NOMO-1 treated with DMSO at 0.1 percent for 48 hours (cell line): ENCODE data around the gene DCLK3.

ENCODE experiments used
- DNase-seq: peaks from one replicate; lab custom pipeline; 2025; ENCODE audit not compliant: unreplicated experiment; lab: John Stamatoyannopoulos, UW

DCLK3 gene

DNA sequence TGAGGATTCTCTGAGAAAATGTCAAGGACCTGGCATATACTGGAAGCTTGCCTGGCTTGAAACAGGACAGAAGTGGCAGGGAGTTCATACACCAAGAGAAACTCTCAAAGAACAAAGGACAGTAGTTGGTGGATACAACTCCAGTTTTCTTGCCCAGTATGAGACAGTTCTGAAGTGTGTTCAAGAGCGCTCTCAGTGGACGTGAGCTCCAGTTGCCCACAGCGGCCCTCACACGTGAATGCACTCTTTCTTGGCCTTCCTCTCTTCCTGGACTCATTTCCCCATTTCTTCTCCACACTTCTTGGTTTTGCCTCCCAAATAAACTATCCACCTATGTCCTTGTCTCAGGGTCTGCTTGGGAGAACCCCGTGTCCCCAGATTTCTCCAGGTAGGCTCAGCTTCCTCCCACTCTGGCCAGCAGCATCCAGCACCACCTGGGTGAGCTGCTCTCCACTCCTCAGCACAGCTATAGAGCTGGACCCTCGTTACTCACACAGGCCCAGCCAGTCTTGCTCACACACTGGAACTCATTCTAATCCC is 54.5 kb downstream of the DCLK3 start:
- no peak for DNase-seq

DNA sequence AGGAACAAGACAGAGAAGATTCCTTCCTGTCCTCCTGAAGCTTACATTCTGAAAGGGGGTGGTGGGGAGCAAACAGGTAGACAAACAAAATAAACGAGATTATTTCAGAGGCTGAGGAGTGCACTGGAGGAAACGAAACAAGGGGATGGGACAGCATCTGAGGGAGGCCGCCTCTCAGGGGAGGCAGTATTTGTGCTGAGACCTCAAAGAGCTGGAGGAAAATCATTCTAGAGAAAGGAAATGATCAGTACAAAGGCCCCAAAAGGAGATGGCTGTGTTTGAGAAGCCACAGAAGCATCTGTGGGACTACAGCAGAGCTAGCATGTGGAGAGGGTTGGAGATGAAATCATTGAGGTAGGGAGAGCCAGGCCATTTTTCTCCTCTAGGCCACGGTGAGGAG is 55.1 kb downstream of the DCLK3 start:
- no peak for DNase-seq

DNA sequence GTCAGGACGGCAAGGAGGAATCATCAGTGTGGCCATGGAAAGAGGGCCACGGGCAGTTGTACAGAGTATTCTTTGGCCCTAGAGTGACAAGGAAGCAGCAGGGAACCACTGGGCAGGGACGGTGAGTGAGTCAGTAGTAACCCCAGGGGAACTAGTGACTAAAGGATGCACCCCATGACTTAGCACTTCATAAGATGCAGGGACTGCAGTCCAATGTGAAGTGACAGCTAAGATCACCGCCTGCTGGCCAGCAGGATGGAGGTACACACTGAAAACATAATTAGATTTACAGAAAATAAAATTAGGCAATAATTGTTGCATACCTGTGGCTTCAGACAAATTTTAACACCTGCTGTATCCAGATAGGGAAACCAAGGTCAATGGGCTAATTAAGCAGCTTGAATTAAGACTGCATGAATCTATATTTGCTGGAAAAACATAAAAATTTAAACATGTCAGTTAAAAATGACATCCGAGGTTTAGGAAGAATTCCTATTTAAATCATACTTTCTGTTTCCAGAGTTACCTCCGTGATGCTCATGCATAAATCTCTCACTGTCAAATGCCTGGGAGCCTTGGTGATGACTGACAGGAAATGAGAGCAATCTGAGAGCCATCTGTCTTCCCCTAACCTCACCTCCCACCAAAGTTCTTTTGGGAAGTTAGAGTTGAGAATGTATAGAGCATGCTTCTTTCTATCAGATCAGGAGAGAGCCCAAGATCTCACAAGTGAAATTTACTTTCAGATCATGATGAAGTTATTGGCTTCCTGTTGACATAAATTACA is 56.5 kb downstream of the DCLK3 start:
- DNase-seq: peak; percentile 39

DNA sequence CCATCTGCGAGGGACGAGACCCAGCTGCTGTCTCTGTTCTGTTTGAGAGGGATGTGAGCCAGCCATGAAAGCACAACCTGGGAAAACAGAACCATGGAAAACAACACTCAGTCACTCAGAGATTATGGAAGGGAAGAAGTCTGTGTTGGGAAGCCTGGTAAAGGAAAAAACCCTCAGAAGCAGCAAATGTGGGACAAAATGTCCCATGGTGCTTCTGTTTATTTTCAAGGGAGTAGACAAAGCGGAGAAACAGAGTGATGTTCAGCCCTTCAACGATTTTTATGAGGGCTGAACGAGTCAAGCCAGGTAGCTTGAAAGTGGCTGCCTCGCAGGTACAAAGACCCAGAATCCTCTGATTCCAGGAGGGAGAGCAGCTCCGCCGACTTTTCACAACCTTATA is 59.3 kb downstream of the DCLK3 start:
- no peak for DNase-seq

DNA sequence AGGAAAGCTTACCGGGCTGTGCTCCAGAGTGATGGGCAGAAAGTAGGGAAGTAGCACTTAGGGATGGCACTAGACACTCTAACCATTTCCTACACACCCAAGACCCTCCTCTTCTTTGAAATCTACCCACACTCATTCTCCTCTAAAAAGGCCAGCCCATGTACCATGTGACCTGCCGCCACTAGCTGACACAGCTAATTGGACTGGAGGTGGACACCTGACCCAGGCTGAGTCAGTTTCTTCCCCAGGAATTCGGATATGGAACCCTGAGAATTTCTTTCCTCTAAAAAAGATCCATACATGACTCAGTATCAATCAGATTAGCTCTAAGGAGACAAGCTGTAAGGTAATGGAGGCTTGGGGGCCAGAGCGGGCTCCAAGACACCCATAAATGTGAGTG is 60.1 kb downstream of the DCLK3 start:
- no peak for DNase-seq

DNA sequence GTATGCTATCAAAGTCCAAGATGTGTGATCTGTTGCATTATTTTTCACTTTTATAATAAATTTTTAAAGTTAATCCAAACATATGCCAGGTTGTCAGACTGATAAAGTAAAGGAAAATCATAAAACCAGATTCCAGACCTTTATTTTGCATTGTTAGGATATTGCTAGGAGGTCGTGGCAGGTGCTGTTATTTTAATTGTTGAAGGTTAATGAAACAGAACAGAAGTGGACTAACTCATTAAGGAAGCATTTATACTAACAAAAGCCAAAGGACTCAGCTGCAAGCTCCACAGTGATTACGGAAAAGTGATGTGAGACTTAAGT is 63.1 kb downstream of the DCLK3 start:
- DNase-seq: no peak

DNA sequence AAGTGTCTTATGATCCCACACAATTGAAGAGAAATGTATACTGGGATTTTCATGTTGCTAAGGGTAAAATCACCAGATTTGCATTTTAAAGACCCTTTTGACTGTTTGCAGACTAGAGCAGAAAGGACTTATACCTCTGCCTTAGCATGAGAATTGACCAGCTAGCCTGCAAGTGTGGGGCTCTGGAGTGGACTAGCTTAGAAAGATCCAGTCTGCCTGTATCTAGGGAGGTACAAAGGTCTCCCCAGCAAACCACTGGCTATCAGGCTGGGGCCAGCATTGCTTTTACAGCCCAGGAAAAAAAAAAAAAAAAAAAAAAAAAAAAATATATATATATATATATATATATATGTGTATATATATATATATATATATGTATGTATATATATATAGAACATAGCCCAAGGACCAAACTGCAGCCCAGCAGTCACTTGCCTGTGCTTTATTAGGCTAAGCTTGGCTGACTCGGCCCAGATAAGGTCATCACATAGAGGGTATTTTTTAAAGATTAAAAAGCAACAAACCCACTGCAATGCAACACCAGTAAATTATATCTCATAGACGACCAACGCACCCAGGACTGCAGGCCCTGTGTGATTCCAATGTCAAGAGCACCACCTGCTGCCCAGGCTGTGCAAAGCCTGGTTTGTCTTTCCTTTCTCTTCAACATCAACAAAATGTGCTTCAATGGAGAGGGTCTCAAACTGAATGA is 63.7 kb downstream of the DCLK3 start:
- DNase-seq: peak; percentile 69

DNA sequence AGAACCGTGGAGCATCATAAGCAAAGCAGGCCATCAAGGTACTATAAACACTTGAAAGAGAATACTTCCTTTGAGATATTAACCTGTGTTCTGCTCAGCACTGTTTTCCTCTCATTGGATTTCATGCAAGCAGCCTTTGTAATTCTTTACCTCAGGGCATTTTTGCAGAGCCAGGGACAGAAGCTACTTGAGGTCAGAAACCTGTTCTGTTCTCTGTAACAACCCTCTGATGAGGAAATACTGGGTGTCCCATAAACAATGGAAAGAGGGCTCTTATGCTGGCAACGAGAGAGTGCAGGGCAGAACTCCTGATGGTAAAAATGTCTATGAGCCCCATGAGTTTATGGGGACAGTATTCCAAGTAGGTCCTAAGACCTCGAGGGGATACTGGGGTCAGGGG is 66.0 kb downstream of the DCLK3 start:
- no peak for DNase-seq

DNA sequence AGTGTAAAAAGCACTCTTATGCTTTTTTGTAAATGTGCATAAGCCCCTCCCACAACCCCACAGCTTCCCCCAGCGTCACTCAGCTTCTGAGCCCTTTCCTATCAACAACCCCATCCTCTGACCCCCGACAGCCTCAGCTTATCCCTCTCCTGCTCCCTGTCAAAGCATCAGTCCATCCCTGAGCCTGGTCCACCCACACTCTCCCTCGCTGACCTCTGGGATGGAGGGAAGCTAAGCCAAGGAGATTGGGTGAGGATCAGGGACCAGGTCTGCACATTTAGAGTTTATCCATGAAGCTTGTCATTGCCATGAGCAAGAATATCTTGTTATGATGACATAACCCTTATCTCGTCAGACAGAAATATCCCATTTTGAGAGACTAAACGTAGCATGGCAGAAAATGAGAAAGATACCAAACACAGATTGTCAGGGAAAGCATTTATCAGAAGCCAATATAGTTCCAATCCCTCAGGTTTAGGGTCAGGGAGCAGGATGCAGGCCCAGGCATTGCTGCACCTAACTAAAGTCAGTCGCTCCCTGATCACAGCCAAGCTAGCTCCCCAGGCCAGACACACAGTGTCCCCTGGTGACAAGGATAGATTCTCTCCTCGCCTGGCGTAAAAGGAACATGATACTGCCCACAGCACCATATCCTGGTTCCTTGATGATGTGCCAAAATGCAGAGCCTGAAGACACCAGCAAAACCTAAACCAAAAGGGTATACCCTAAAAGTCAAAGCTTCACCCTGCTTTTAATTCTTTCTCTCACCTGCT is 66.9 kb downstream of the DCLK3 start:
- DNase-seq: no peak

DNA sequence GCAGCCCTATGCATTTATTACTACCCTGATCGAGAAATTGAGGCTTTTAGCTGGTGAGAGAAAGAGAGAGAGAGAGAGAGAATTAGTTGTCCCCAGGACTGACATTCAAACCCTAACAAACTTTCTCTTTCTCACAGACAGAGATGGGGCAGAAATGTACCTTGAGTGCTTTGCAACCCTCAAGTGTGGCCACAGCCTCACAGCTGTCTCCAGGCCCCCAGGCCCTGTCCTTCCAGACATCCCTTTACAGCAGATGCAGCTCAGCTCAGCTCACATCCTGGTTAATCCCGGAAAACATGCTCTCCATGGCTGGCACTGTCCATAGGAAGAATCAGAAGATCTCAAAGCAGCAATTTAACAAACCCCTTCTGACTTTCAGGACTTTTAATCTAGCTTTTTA is 67.6 kb downstream of the DCLK3 start:
- DNase-seq: no peak

DNA sequence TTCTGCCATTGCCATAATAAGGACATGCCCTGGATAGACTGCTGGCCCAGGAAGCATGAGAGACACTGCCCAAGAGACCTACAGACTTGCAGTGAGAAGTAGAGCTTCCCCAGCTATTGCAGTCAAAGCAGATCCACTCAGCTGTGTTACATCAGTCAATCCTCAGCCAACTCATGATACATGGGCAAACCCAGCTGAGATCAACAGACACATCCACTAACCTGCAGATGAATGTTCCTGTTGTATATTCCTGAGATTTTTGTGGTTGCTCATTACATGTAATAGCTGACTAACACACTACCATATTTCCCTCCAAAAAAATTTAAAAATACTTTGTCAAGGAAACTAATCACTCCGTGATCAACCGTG is 68.6 kb downstream of the DCLK3 start:
- no peak for DNase-seq

DNA sequence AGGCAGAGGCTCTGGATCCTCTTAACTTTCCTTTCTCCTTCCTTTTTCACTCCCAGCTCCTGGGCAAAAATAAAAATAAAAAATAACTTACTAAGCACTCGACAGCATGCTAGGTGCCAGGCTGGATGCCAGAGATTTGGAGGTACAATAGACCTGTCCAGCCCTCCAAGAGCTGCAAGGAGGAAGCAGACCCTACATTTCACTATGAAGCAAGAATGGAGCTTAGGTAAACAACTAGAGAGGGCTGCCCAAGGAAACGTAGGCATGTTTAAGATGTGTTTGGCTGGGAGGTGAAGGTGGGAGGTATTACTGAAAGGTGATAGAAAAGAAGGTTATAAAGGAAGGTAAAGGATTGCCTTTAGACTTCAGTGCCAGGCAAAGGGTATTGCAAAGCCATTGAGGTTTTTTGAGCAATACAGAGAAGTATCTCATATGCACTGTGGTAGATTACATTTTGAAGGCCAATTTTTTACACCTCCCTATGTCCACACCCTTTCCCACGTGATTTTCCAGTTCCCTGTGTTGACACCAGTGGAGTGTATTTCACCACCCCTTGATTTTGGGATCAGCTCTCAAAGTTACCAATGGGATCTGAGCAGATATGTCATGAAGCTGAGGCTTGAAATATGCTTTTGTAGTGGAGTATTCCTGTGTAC is 69.1 kb downstream of the DCLK3 start:
- DNase-seq: no peak

DNA sequence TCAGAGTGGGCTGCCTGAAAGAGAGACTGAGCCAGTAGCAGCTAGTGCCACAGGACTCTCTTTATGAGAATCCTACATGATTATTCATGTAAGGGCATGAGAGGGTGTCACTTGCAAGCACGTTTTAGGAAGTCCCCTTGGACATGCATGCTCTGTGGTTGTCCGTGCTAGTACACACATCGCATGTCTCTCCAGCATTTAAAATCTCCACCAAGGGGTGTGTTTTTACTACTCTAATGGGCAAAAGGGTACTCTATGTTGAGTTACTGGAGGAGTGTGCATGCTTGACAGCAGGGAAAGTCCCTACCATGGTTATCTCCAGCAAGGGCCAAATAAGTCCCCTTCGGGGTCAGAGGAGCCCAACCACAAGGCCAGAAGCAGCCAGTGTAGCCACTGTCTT is 70.7 kb downstream of the DCLK3 start:
- no peak for DNase-seq

DNA sequence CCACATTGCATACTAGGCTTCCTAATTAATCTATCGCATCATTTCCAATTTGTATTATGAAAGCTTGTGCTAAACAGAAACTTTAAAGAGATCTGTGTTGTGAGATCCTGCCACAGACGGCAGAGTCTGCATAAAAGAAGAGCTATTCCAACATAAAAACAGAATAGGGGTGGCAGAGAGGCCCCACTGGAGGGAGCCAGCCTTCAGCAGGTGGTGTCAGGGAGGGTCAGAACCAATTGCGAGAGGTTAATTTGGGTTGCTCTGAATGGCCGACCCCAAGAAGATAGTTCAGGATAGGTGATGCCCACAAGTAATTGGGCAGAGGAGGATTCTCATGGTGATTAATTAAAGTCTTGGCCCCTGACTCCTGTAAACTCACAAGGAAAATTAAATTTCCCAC is 74.8 kb downstream of the DCLK3 start:
- no peak for DNase-seq

DNA sequence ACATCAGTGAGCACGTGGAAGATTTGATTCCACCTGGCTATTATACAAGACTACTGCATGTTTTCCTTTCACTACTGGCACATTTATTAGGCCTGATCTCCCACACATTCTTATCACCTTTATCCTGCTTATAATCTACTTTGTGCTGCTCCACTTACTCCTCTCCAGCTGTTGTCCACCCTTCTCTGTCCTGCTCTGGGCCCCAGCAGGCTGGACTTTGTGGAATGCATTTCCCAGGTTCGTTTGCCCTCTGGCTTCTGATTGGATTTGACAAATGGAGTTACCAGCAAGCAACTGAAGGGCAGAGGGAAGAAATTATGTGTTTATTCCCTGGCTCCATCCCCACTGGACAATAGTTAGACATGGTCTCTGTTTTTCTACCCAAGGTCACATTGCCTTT is 75.5 kb downstream of the DCLK3 start:
- DNase-seq: no peak

DNA sequence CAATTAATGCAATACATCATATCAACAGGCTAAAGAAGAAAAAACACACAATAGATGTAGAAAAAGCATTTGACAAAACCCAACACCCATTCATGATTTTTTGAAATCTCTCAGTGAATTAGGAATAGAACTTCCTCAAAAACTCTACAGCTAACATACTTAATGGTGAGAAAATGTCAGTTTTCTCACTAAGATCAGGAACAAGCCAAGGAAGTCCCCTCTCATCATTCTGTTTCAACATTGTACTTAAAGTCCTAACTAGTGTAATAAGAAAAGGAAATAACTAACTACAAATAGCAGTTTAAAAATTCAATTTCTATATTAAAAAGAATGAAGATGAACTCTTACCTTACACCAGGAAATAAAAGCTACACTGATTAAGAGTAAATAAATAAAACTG is 77.8 kb downstream of the DCLK3 start:
- DNase-seq: peak; percentile 2

DNA sequence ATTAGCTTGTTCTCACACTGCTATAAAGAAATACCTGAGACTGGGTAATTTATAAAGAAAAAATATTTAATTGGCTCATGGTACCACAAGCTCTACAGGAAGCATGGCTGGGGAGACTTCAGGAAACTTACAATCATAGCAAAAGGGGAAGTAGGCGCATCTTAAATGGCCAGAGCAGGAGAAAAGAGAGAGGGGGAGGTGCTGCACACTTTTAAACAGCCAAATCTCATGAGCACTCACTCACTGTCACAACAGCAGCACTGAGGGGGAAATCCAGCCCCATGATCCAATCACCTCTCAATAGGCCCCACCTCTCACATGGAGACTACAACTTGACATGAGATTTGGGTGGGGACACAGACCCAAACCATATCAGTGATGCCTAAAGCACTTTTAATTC is 82.5 kb downstream of the DCLK3 start:
- peak; percentile 6 for DNase-seq

DNA sequence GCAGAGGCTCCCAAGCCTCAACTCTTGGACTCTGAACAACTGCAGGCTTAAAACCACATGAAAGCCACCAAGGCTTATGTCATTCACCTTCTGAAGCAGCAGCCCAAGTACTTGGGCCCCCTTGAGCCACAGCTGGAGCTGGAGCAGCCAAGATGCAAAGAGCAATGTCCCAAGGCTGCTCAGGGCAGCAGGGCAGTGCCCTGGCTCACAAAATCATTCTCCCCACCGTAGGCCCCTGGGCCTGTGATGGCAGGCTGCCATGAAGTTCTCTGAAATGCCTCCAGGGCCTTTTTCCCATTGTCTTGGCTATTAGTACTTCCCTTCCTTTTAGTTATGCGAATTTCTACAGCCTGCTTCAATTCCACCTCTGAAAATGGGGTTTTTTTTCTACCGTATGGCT is 83.4 kb downstream of the DCLK3 start:
- no peak for DNase-seq

DNA sequence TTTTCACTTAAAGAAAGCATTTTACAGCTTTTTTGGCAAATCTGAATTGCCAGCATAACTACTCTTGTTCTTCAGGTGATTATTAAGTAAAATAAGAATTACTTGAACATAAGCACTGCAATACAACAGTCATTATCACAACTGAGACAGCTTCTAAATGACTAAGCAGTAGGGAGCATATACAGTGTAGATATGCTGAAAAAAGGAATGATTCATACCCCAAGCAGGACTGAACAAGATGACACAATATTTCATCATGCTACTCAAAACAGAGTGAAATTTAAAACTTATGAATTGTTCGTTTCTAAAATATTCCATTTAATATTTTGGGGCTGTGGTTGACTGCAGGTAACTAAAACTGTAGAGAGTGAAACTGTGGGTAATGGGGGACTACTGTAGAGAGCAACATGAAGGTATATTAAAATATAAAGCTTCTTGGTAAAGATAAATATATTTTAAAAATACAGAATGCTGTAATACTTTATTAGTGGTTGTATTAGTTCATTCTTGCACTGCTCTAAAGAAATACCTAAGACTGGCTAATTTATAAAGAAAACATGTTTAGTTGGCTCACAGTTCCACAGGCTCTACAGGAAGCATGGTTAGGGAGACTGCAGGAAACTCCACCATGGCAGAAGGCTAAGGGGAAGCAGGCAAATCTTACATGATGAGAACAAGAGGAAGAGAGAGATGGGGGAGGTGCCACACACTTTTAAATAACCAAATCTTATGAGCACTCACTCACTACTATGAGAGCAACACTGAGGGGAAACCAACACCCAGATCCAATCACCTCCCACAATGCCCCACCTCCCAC is 84.8 kb downstream of the DCLK3 start:
- peak; percentile 13 for DNase-seq

DNA sequence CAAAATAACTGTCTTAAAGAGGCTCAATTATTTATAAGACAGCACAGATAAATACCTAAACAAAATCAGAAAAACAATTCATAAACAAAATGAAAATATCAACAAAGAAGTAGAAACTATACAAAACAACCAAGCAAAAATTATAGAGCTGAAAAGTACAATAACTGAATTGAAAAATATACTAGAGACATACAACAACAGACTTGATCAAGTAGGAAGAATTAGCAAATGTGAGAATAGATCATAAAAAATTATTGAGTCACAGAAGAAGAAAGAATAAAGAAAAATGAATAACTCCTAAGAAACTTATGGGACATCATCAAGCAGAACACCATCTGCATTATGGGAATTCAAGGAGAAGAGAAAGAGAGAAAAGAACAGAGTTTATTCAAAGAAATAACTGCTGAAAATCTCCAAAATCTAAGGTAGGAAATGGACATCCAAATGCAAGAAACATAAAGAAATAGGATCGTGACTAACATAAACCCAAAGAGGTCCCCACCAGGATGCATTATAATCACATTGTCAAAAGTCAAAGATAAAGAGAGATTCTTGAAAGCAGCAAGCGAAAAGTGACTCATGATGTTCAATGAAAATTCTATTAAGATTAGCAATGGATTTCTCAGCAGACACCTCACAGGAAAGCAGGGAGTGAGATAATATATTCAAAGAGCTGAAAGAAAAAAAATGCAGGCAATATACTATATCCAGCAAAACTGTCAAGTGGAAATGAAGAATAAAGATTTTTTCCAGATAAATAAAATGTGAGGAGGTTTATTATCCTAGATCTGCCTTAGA is 85.9 kb downstream of the DCLK3 start:
- DNase-seq: no peak
